ENCODE data around the gene PPP1R14B. TPM values are rescaled to one million over a fixed set of nuclear protein-coding genes. Genes with fewer than 3 reads are reported as not detected.

PPP1R14B gene
- total RNA-seq, 4 donors from 2014 or later = 178 to 230 (median 203) TPM

DNA sequence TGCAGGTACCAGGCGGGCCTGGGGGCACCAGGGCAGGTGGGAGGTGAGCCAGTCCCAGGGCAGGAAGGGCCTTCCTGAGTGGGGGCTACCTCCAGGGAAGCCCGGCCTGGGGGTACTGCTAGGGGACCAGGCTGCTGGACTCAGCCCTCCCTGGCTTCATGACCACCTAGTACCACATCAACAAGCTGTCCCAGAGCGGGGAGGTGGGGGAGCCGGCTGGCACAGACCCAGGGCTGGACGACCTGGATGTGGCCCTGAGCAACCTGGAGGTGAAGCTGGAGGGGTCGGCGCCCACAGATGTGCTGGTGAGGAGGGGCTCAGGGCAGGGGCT lies 27.4 kb downstream of the PPP1R14B start:
- no peak for DNase-seq (ENCODE audit: low spot score in 2 of 2)
- 84 to 89% methylated on average over 6 to 7 of the region's 7 CpGs for WGBS, 2 donors
- TF ChIP-seq POLR2A (IDR thresholded peaks at IDR 0.05) = no peak
- TF ChIP-seq, protein P1, sequence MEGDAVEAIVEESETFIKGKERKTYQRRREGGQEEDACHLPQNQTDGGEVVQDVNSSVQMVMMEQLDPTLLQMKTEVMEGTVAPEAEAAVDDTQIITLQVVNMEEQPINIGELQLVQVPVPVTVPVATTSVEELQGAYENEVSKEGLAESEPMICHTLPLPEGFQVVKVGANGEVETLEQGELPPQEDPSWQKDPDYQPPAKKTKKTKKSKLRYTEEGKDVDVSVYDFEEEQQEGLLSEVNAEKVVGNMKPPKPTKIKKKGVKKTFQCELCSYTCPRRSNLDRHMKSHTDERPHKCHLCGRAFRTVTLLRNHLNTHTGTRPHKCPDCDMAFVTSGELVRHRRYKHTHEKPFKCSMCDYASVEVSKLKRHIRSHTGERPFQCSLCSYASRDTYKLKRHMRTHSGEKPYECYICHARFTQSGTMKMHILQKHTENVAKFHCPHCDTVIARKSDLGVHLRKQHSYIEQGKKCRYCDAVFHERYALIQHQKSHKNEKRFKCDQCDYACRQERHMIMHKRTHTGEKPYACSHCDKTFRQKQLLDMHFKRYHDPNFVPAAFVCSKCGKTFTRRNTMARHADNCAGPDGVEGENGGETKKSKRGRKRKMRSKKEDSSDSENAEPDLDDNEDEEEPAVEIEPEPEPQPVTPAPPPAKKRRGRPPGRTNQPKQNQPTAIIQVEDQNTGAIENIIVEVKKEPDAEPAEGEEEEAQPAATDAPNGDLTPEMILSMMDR (IDR thresholded peaks at IDR 0.05) = no peak
- intact Hi-C loops (cut with DNase I; ENCODE audit: low total_unique reads) = no loop called here
- H3K4me3 ChIP-seq (ENCODE audit: low read depth, poor library complexity, severe bottlenecking) = no peak overlapping the region

DNA sequence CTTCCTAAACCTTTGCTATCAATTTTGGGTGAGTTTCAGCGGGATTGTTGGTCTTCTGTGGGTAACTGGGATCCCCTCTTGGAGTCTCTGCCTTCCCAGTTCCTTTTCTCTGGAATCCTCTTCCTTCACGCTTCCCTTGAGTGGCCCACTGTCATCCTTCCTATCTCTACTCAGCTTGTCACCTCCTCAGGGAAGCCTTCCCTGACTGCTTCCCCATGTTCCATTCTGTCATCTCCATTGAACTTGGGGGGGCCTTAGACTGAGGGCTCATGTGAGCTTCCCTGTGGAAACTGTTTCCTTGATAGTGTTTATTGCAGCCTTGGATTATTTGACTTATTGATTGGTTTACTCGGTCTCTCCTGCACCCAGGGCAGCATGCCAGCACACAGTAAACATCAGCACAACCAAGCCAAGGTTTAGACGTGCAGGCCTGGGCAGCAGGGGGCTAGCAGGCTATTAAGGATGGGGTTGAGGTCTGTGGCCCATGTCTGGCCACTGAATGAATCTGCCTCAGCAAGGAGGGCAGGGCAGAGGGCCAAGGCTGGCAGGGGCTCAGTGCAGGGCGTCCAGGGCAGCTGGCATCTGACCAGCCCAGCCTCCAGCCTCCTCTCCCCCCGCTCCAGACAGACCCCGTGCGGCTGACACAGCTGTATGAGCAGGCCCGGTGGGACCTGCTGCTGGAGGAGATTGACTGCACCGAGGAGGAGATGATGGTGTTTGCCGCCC lies 28.0 kb downstream of the PPP1R14B start:
- intact Hi-C loops (cut with DNase I; ENCODE audit: low total_unique reads) = no loop called here
- DNase-seq (ENCODE audit: low spot score in 2 of 2) = no peak
- no peak overlapping the region for H3K4me3 ChIP-seq (ENCODE audit: low read depth, poor library complexity, severe bottlenecking)
- TF ChIP-seq, protein P1 (IDR thresholded peaks at IDR 0.05) = no peak
- no peak for TF ChIP-seq POLR2A (IDR thresholded peaks at IDR 0.05)
- WGBS, 2 donors = 66 to 77% methylated on average over 11 of the region's 11 CpGs

DNA sequence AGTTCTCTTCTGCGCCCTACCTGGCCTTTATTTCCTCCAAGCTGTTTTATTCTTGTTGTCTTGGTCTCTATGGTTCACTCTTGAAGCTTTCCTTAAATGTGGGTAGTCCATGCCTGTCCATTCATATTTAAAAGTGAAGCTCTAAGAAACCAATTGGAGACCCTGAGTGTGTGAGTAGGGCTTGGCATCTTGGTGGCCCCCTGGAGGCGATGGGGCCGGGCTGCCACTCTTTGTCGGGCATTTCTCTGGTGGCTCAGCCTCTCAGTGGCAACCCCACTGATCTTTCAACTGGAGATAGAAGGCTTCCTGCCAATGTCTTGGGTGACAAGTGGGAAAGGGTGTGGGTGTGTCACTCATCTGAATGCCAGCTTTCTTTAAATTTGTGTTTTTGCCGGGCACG lies 29.9 kb downstream of the PPP1R14B start:
- H3K4me3 ChIP-seq (ENCODE audit: low read depth, poor library complexity, severe bottlenecking) = no peak overlapping the region
- intact Hi-C loops (cut with DNase I; ENCODE audit: low total_unique reads) = no loop called here
- DNase-seq (ENCODE audit: low spot score in 2 of 2) = no peak
- WGBS, 2 donors = 81 to 85% methylated on average over 6 of the region's 6 CpGs
- TF ChIP-seq, protein P1 (IDR thresholded peaks at IDR 0.05) = no peak
- no peak for TF ChIP-seq POLR2A (IDR thresholded peaks at IDR 0.05)

DNA sequence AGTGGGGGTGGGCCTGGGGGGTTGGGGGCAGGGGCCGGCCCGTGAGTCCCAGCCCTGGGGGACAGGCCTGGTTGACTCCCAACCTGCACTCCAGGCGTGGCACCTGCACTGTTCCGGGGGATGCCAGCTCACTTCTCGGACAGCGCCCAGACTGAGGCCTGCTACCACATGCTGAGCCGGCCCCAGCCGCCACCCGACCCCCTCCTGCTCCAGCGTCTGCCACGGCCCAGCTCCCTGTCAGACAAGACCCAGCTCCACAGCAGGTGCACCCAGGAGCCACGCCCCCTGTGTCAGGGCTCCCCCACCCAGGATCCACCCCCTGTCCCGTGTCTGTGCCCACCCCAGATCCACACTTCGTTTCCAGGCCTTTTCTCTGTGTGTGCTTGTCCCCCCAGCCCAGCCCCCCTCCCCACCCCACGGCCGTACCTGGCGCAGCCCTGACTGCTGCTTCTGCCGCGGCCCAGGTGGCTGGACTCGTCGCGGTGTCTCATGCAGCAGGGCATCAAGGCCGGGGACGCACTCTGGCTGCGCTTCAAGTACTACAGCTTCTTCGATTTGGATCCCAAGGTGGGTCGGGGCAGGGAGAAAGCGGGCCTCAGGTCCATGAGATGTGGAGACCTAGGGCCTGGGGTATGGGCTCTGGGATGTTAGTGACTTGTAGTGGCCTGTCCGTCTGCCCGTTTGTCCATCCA lies 35.4 kb downstream of the PPP1R14B start:
- TF ChIP-seq POLR2A (IDR thresholded peaks at IDR 0.05) = no peak
- TF ChIP-seq, protein P1 (IDR thresholded peaks at IDR 0.05) = no peak
- 79 to 85% methylated on average over 24 to 30 of the region's 30 CpGs for WGBS, 2 donors
- DNase-seq (ENCODE audit: low spot score in 2 of 2) = no peak
- intact Hi-C loops (cut with DNase I; ENCODE audit: low total_unique reads) = no loop called here
- no peak overlapping the region for H3K4me3 ChIP-seq (ENCODE audit: low read depth, poor library complexity, severe bottlenecking)

DNA sequence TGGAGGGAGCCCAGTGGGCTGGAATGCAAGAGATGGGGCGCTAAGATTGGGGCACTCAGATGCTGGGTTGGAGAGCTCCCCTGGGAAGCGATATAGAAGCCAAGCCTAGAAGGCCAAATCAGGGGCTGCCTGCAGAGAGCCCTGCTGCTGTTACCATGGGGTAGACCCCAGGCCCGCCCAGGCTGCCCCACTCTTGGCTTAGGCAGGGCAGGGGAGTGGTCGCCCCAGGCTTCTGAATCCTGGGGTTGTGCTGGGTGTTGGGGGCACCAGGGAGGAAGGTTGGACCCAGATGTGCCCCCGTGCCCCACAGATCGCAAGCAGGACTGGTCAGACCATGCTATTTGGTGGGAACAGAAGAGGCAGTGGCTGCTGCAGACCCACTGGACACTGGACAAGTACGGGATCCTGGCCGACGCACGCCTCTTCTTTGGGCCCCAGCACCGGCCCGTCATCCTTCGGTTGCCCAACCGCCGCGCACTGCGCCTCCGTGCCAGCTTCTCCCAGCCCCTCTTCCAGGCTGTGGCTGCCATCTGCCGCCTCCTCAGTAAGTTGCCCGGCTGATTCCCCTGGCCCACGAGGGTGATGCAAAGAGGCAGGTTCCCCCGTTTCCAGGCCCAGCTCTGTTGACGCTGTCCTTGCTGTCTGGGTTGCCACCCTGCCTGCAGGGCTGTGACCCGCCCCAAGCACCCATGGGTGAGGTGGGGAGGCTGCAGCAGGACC lies 36.3 kb downstream of the PPP1R14B start:
- H3K4me3 ChIP-seq (ENCODE audit: low read depth, poor library complexity, severe bottlenecking) = no peak overlapping the region
- TF ChIP-seq, protein P1 (IDR thresholded peaks at IDR 0.05) = no peak
- no peak for TF ChIP-seq POLR2A (IDR thresholded peaks at IDR 0.05)
- DNase-seq (ENCODE audit: low spot score in 2 of 2) = no peak
- 89 to 92% methylated on average over 21 to 24 of the region's 24 CpGs for WGBS, 2 donors
- intact Hi-C loops (cut with DNase I; ENCODE audit: low total_unique reads) = no loop called here

All from lower leg skin (tissue), 4 donors.